ENCODE measurements around the gene CMTM4.
"Not testable (repeated sequence)": the region's sequence is repeated elsewhere in the genome, so short reads cannot be mapped to it uniquely, and the experiment has no call there.

CMTM4 gene

DNA sequence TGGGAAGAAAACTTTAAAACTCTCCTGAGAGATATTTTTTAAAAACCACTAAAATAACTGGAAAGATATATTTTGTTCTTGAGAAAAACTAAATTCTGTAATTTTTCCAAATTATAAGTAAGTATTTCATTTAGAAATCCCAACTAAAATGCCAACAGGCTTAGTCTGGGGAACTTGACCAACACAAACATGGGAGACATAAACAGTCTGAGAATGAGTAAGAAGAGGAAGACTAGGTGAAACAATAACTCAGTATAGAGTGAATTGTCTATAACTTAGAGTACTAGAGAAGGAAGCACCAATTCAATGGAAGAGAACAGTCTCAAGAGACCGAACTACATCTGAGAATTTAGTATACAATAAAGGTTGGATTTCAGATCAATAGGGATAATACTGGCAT lies 127.4 kb downstream of the CMTM4 start:
- ChIA-PET POLR2A (interaction anchor here (1.2 kb wide), 1 partner anchor 17 kb away, joined by 3 read pairs; the partner anchor contains the start of gene CKLF), CTCF (interaction anchor here (0.8 to 3.3 kb wide), 6 partner anchors 11 to 212 kb away, joined by 3 to 21 read pairs (median 4); partner anchors contain the start of gene CMTM2)
- TF ChIP-seq, protein P1, sequence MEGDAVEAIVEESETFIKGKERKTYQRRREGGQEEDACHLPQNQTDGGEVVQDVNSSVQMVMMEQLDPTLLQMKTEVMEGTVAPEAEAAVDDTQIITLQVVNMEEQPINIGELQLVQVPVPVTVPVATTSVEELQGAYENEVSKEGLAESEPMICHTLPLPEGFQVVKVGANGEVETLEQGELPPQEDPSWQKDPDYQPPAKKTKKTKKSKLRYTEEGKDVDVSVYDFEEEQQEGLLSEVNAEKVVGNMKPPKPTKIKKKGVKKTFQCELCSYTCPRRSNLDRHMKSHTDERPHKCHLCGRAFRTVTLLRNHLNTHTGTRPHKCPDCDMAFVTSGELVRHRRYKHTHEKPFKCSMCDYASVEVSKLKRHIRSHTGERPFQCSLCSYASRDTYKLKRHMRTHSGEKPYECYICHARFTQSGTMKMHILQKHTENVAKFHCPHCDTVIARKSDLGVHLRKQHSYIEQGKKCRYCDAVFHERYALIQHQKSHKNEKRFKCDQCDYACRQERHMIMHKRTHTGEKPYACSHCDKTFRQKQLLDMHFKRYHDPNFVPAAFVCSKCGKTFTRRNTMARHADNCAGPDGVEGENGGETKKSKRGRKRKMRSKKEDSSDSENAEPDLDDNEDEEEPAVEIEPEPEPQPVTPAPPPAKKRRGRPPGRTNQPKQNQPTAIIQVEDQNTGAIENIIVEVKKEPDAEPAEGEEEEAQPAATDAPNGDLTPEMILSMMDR (IDR thresholded peaks at IDR 0.05; ENCODE audit: insufficient read depth, low read length, missing control alignments): no peak
- peak; percentile 33 for DNase-seq (ENCODE audit: low read depth, low spot score)
- no peak overlapping the region for H3K4me3 ChIP-seq (ENCODE audit: low read depth, low read length)

DNA sequence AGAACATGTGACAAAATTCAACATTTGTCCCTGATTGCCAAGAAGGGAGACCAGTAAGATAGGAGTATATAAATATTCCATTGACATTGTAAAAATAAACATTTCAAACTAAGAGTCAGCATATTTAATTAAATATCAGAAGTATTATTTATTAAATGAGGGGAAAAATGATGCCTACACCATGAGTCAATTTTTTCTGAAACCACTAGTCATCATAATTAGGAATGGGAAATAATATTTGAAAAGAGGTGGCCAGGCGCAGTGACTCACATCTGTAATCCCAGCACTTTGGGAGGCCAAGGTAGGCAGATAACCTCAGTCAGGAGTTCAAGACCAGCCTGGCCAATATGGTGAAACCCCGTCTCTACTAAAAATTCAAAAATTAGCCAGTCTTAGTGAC lies 128.2 kb downstream of the CMTM4 start:
- ChIA-PET POLR2A (interaction anchor here (1.2 kb wide), 1 partner anchor 16 kb away, joined by 3 read pairs; the partner anchor contains the start of gene CKLF), CTCF (interaction anchor here (0.8 kb wide), 1 partner anchor 186 kb away, joined by 3 read pairs; no protein-coding TSS in a partner anchor)
- no peak overlapping the region for H3K4me3 ChIP-seq (ENCODE audit: low read depth, low read length)
- no peak for DNase-seq (ENCODE audit: low read depth, low spot score)
- TF ChIP-seq, protein P1 (IDR thresholded peaks at IDR 0.05; ENCODE audit: insufficient read depth, low read length, missing control alignments): no peak

DNA sequence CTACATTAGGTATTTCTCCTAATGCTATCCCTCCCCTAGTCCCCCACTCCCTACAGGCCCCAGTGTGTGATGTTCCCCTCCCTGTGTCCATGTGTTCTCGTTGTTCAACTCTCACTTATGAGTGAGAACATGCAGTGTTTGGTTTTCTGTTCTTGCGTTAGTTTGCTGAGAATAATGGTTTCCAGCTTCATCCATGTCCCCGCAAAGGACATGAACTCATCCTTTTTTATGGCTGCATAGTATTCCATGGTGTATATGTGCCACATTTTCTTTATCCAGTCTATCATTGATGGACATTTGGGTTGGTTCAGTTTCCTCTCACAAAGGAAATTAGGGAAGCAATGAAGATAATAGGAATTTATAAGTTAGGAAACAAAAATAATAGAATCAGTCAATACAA lies 129.3 kb downstream of the CMTM4 start:
- DNase-seq (ENCODE audit: low read depth, low spot score); POLR2A ChIA-PET; CTCF ChIA-PET; H3K4me3 ChIP-seq (ENCODE audit: low read depth, low read length): not testable (repeated sequence)

DNA sequence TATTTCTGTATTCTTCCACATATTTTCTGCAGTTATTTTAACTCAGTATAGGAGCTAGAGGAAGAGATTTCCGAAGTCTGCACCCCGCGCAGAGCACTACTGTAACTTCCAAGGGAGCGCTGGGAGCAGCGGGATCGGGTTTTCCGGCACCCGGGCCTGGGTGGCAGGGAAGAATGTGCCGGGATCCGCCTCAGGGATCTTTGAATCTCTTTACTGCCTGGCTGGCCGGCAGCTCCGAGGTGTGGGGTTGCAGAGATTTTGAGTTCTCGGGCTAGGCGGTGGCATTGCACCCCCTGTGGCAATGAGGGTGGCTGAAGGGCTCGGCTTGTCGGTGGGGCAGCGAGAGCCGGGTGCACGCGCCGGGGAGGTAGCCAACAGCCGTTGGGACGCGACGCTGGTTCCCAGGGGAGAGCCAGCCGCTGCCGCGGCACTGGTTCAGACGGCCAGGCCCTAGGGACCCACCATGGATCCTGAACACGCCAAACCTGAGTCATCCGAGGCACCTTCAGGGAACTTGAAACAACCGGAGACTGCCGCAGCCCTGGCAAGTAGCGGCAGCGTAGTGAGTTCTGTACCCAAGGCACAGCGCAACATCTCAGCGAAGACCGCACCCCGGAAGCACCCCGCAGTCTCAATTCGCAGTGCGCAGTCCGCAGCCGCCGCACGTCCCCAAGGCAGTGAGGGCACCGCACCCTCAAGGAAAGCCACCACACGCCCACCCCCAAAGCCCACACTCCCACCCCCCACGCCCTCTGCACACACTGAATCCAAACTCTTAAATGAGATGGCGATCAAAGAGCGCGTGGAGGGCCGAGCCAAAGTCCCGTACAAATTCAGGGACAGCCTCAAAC lies 130.3 kb downstream of the CMTM4 start, which contains the start of gene CMTM1:
TSS of gene CMTM1 (plus strand) at position 389 of the 851 bp plus-strand sequence. CDS start at position 464, 75 bp downstream.
- CTCF ChIA-PET: interaction anchor here (0.9 to 4.2 kb wide), 2 partner anchors 9 to 42 kb away, joined by 3 to 15 read pairs; no protein-coding TSS in a partner anchor
- DNase-seq (ENCODE audit: low read depth, low spot score): no peak
- H3K4me3 ChIP-seq (ENCODE audit: low read depth, low read length): no peak within 1 kb of the TSS
- TF ChIP-seq, protein P1 (IDR thresholded peaks at IDR 0.05; ENCODE audit: insufficient read depth, low read length, missing control alignments): no peak
- POLR2A ChIA-PET: interaction anchor here (1.2 kb wide), 1 partner anchor 9 kb away, joined by 3 read pairs; no protein-coding TSS in a partner anchor
